ENCODE data around the gene TSHZ2.

Gene TSHZ2

DNA sequence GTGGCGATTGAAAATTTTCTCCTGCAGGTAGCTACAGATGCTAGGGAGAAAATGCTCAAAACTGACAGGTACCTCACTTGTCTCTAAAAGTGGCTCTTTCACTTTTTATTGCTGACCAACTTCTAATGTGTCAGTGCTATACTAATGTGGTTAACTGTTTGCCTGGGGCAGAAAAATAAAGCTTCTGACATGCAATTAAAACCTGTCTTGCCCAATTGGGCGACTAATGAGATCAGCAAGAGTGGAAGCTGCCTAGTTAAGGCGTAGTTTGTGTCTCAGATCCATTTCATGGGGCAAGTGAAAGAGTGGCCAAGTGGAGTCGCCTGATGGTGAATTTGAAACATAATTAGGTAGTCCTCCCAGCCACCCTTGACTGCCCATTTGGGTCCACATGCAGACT lies 193.3 kb downstream of the TSHZ2 start:
- no peak for DNase-seq (ENCODE audit: low spot score)

DNA sequence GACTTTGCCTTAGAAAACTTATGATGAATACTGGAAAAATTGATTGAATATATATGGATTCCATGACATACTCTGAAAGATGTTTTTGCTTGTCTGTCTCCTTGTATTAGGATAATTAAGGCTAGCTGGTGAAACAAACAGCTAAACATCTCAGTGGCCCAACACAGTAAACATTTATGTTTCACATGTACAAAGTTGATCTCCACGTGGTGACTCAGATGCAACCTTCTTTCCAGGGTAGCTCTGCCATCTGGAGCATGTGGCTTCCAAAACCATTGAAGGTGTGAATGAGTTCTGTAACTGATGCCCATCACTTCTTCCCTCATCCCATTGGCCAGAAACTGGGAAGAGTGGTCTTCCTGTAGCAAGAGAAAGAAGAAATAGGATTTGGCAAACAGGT lies 196.3 kb downstream of the TSHZ2 start:
- no peak for DNase-seq (ENCODE audit: low spot score)

DNA sequence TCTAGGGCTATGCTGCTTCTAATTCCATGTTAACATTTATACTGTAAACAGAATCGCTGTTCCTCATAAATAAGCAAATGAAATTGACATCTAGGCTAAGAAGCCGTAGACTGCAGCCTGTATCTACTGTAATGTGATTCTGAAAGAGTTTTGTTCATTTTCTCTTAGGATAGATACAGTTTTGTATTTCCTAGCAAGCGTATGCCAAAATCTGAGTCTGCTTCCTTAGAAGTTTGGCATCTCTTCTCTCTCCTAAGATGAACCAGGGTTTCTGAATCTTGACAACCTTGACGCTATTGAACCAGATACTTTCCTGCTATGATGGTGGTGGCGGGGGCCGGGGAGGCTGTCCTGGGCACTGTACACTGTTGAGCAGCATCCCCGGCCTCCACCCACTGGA lies 198.0 kb downstream of the TSHZ2 start:
- no peak for DNase-seq (ENCODE audit: low spot score)

DNA sequence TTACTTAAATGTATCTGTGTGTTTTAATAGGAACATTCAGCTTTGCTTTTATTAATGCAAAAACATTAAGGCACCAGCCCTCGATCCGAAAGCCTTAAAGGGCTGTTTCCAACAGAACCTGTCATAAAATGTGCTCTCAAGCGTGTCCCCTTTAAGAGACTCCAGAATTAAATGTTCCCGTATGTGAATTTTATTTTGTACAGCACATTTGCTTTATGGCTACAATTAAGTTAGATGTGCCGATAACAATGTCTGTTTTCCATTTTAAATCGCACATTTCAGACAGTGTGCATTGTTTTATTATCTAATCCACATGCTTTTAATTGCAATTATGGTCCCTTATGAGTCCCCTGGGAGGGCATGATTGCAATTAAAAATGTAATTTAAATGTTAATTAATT lies 198.9 kb downstream of the TSHZ2 start:
- DNase-seq (ENCODE audit: low spot score) = no peak

DNA sequence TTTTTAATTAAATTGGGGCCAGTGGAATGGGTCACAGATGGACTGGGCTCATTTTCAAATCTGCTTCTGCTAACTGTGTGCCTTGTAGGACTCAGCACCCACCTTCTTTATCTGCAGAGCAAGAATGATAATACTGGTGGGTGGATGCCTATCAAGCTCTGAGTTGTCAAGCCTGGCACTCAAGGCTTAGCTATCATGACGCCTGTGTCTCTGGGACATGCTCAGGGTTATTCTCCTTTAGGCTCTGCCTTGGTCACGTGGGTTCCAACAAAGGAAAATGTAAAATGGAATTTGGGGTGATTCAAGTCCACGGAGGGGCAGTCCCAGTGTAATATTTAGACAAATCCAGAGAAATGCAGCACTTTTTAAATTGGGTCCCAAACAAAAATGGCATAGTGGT lies 202.3 kb downstream of the TSHZ2 start:
- DNase-seq (ENCODE audit: low spot score) = no peak

DNA sequence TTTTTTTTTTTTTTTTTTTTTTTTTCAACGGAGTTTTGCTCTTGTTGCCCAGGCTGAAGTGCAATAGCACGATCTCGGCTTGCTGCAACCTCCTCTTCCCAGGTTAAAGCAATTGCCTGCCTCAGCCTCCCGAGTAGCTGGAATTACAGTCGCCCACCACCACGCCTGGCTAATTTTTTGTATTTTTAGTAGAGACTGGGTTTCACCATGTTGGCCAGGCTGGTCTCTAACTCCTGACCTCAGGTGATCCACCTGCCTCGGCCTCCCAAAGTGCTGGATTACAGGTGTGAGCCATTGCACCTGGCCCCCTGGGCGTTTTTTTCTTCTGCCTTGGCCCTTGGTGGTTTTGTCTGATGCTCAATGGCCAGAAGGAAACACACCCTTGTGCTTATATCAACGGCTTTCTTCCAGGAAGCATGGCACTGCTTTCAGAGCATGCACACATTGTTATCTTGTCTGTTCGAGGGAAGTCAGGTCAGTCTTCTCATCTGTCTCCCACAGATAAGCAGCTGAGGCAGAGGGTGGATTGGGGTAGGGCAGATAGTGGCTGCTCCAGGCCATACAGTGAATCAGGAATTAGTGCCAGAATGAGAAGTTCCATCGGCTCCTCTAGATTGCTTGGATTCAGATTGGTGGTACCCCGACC lies 203.1 kb downstream of the TSHZ2 start:
- DNase-seq (ENCODE audit: low spot score) = no peak

DNA sequence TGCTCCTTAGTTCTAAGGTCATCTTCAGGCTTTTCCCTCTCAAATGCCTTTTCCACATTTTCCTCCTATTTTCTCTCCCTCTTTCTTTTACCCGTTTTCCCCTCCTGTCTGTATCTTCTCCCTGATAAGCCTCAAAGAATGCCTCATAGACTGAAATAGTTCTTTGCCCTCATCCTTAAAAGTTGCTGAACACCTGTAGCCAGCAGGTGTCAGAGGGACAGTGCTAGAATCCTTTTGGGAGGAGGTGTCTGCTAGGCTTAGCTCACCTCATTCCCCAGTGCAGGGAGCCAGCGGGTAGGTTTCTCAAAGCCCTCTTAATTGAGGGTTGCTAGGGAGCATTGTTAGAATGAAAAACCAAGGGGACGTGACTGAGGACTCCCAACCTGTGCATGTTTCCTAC lies 204.0 kb downstream of the TSHZ2 start:
- DNase-seq (ENCODE audit: low spot score) = no peak

DNA sequence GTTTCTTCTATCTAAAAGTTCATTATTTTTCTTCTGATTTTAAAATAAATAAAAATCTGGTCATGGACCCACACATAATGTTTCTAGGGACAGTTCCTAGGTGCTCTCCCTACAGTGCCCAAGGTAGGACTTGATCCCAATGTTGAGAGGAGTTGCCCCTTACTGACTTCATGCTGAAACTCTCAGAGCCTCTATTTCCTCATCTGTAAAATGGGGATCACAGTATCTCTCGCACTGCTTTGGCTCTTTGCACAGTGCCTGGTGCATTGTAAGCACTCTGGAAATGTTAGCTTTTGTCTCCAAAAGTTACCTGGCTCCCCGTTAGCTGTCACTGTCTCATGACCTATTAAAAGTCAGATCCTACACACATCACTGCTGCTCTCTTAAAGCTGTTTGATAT lies 205.5 kb downstream of the TSHZ2 start:
- no peak for DNase-seq (ENCODE audit: low spot score)

DNA sequence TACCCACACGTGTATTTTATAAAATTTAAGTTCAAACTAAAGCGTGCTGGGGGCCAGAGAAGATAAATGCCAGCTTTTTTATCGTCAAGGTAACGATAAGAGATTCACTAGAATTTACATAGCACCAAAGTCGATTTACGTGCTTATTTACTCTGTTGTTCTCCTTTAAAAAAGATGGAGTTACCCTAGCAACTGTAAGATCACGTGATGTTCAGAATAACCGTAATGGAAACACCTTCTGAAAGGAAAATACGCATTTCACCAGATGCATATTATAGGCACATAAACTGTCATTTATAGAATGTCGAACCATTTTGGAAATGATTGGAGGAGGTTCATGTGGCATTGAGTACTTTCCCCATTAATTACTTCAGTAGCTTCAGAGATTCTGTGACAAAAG lies 207.6 kb downstream of the TSHZ2 start:
- DNase-seq (ENCODE audit: low spot score) = no peak

DNA sequence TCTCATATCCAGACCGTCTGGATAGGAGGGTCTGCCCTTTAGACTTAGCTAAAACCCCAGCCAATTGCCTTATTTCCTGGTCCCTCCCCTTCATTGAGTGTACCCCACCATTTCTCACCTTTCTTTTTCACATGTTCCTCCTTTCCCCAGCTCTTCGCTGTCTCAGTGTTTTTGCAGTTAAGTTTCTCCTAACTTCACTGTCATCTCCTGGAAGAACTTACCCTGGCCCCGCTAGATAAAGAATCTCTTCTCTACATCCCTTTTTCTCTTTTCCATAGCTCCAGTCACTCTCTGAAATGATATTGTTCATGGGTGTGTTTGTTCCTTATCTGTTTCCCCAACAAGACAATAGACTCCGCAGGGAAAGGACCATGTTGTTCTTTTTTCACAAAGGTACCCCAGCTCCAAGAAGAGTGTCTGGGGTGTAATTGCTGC lies 208.8 kb downstream of the TSHZ2 start:
- no peak for DNase-seq (ENCODE audit: low spot score)

DNA sequence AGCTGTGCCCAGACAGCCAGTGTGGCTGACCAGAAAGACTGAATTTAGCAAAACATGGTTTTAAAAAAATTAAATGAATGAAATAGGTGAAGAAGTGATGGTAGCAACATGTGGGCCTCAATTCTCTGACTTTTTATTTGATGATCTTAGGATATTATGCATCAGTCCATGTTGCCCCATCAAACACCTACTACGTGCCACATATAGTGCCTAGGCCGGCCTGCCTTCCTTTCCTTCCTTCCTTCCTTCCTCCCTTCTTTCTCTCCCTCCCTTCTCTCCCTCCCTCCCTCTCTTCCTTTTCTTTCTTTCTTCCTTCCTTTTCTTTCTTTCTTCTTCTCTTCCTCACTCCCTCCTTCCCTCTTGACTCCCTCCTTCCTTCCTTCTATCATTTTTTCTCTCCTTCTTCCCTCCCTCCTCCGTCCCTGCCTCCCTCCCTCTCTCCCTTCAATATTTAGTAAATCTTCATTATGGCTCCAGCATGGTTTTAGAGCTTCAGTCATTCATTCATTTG lies 209.8 kb downstream of the TSHZ2 start:
- no peak for DNase-seq (ENCODE audit: low spot score)

DNA sequence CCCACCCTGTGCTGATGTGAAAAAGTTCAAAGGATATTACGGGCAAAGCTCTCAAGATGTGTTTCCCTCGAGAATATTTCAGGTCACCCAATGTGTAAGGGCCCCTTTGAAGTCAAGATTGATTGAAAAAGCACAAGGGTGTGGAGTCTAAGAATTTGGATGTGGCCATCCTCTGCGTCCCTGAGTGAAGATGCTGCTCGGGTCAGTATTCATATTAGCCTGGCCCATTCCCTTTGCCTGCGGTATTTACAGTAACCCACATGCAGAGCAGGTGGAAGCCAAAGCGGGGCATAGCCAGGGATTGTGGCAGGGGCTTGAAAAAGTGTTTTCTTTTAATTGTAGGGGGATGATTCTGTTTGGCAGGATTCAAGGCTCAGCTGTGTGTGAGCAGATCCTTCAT lies 211.0 kb downstream of the TSHZ2 start:
- no peak for DNase-seq (ENCODE audit: low spot score)

DNA sequence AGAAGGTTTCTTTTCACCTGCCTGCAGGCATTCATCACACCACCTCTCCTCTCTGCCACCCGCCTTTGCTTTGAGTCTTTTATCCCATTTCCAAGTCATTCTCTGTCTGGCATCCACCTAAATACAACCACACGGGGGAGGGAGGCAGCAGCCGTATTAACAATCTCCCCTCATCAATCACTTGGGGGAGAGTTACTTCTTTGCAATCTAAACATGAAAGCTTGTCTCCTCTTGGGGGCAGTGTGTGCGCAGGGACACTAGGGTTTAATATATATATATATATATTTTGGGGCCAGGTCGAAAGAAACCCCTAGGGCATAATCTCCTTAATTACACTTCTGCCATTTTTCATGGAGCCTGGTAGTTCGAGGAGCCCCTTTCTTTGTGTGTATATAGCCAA lies 214.5 kb downstream of the TSHZ2 start:
- DNase-seq (ENCODE audit: low spot score) = no peak

DNA sequence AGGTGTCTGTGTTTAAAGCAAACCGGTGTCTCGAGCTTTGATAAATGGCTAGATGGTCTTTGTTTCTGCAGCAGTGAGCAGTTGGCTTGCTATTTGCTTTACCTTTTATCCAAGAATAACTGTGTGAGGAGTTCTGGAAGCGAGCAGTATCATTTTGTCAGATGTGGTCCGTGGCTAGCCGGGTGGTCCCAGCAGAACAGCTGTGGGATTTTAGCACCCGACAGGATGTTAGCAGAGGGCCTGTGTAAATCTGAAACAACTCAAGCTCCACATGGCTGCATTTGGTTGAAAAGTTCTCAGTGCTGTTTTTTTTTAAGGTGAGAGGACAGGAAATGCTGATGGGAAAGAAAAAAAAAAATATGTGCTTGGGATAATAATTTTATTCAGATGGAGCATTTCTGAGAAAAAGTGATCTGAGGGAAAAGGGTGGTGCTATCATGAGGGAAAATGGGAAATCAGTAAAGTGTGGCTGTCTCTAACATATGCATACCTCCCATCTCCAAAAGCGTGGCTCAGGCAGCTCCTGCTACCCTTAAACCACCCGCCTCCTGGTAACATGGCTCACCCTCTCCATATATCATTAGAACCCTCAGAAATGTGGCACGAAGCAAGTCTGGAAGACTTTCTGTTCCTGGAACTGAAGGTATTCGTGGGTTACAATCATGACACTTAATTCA lies 215.4 kb downstream of the TSHZ2 start:
- DNase-seq (ENCODE audit: low spot score) = no peak

DNA sequence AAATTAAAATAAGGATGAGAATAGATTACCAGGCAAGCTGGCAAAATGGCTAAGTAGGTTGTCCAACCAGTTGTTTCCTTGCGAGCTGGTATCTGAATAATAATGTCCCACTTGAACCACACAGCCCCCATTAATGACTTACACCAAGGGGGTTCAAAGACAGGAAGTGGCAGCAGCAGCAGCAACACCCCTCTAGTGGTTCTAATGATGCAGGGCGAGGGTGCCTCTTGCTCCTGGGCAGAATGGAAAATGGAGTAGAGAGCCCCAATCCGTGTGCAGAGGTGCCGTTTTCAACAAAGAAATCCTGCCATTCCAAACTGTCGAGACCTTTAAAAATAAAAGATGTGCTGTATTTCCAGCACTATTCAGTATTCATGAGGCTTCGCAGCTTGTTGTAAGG lies 218.1 kb downstream of the TSHZ2 start:
- DNase-seq (ENCODE audit: low spot score) = no peak

DNA sequence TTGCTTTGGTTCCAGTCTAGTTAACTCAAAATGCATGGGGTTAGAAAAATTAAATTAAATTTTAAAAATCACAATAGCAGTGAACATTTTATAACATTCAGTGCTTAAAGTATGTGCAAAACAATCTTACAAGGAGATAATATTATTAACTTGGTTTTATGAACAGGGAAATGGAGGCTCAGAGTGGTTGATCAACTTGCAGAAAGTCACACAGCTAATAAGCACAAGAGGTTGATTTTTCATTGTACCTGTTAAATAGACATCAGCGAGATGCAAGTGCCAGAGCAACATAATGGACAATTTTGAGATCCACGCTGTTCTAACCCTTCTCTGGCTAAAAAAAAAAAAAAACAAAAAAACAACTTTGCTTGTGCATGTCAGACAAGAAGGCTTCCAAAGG lies 219.8 kb downstream of the TSHZ2 start:
- DNase-seq (ENCODE audit: low spot score) = no peak

DNA sequence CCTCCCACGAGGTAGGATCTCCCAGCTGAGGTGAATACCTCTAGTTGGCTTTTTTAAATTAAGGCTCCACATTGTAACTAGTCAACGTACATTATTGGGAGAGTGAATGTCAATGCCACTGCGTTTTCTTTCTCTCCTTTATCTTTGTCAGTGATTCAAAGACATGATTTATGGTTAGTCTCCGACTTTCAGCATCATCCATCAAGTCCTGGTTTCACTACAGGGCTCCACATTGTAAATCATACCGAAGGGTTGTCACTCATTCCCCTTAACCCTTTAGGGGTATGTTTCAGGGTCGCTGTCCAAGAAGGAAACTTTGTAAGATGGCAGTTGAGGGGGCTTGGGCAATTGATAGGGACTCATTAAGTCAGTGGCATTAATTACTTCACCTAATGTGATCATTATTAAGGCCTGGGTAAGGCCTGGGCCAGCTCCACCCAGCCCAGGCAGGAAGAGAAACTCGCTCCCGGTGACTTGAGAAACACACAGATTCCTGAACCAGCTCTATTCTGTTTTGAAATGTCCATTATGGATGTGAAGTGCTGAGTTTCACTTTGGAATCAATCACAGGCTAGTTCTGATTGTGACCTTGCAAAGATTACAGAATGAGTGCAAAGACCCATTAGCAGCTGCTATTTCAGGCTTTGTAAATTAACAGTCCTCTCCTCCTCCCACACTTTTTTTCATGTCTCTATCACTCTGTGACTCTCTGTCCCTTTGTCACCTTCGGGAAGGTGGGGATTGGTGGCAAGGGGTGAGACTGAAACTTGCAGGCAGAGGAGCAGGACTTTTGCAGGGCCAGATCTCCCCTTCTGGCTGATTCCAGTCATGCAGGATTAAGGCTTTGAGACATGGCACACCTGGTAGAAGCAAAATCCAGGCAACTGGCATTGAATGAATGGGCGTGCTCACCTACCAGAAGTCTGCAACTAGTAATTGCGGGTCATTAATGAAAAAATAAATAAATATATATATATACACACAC lies 222.4 kb downstream of the TSHZ2 start:
- DNase-seq (ENCODE audit: low spot score) = no peak

DNA sequence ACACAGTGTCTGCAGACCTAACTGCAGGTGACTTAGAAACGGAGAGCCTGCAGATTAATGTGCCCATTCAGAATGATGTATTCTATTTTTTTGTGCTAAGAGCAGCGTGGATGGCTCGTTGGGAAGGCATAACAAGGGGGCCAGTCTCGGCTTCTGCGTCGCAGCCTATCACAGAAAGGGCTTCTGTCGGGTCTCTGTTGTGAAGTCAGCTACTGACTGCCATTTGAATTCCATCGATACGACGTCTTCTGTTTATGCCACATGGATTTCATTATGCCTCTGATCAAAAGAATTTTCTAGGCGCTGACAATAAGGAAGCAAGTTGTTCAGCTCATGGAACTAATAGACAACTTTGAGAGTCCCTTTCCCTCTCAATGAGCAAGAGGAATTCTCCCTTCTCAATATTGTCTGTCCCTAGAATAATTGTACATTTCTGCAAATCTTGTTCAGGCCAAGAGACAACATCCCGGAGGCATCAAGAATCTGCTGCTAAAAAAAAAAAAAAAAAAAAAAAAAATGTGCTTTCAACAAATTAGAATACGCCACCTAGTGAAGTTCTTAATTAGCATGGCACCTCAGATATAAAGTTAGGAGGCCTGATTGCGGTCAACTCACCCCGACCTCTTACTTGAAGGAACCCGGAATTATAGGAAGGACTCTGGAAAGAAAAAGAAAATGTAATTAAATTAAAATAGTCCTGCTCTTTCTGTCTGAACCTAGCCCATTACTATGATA lies 223.9 kb downstream of the TSHZ2 start:
- peak; percentile 9 for DNase-seq (ENCODE audit: low spot score)

DNA sequence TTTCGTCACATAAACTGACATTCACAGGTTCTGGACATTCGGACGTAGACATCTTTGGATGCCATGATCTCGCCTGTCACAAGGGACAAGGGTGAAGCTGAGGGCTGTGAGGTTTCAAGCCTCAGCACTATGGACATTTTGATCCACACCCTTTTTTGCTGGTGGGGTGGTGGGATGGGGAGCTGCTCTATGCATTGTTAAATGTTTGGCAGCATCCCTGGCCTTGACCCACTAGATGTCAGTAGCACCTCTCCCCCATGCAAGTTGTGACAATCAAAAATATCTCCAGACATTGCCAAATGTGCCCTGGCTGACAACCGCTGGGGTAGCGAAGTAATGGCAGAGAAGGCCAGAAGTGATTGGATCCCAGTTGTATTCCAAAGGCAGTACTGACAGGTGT lies 229.4 kb downstream of the TSHZ2 start:
- no peak for DNase-seq (ENCODE audit: low spot score)

DNA sequence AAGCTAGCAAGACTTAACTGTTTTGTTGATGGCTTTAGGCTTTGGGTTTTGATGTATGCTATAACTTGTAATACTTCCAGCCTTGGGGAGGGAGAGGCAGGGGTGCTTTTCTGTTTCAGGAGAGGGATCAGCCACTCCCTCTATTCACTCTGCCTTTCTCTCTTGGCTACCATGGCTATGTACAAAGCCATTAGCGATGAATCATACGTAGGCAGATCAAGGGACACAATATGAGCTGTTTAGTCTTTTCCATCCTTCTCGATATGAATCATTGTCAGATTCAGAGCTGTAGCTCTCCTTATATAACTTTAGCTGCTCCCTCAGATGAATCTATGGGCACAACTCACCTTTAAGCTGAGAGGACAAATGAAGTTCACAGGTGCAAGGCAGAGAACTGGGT lies 230.6 kb downstream of the TSHZ2 start:
- DNase-seq (ENCODE audit: low spot score) = peak; percentile 4

DNA sequence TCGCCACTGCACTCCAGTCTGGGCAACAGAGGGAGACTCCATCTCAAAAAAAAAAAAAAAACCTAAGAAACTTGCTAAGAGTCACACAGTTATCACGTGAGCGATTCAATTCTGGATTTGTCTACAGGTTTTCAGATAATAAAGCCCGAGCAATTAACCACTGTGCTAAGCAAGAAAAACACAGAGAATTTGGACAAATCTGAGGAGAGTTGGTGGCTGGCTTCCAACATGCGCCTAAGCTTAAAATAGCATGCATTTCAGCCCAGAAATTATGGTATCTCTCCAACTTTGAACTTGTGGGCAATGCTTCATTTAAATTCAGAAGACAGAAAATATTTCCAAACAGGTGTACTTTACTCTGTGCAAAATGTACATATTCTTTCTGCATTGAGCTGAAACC lies 232.9 kb downstream of the TSHZ2 start:
- no peak for DNase-seq (ENCODE audit: low spot score)

Data from kidney tubule cell (primary cell).